ENCODE measurements around the gene GUCD1.

- TF ChIP-seq E2F4 (CRISPR knock-in tag; IDR thresholded peaks at IDR 0.05; ENCODE audit: low read depth) (no peak), CBX2 (IDR thresholded peaks at IDR 0.05; ENCODE audit: insufficient read depth, low read length, poor library complexity, severe bottlenecking) (no peak), ZNF239 (CRISPR knock-in tag; IDR thresholded peaks at IDR 0.05) (no peak), CTCF (IDR thresholded peaks at IDR 0.05 in 2 of 3, conservative IDR thresholded peaks at IDR 0.05 in 1 of 3; ENCODE audit: insufficient read depth in 2 of 3, low read depth in 1 of 3, low read length in 3 of 3) (no peak), MLX (CRISPR knock-in tag; conservative IDR thresholded peaks at IDR 0.05) (no peak), ATF4 (CRISPR knock-in tag; IDR thresholded peaks at IDR 0.05) (no peak), SP1 (CRISPR knock-in tag; IDR thresholded peaks at IDR 0.05) (no peak), CHD1 (IDR thresholded peaks at IDR 0.05; ENCODE audit: low read length) (no peak)
Measured at GRCh38 chr22:24588757-24589481, 34.0 kb upstream of the GUCD1 start.
